Stimulated activated CD4-positive, alpha-beta T cell treated with anti-CD3 and anti-CD28 coated beads, Interleukin-1b, Interleukin-23, amount 100 ng/mL, for 24 hours (primary cell): ENCODE measurements around the gene SHKBP1.
"Not testable (repeated sequence)": the region's sequence is repeated elsewhere in the genome, so short reads cannot be mapped to it uniquely, and the experiment has no call there.

Experiments used
- DNase-seq, 4 experiments: peaks; one replicate each; pipeline ENCODE4 v3.0.0-alpha.2; 2020; ENCODE audit warnings: low read depth in 4 of 4, low spot score in 1 of 4

The SHKBP1 gene

GRCh38 chr19:40555978-40556689, 20.5 kb upstream of the SHKBP1 start:
- DNase-seq: no peak

- DNase-seq: no peak
These were observed 19.6 kb upstream of the SHKBP1 start for GRCh38 chr19:40556953-40557530.

GRCh38 chr19:40559394-40559793, 17.3 kb upstream of the SHKBP1 start:
- no peak for DNase-seq

GRCh38 chr19:40560092-40560507, 16.6 kb upstream of the SHKBP1 start:
- no peak for DNase-seq

- DNase-seq: no peak
These were observed 14.7 kb upstream of the SHKBP1 start for GRCh38 chr19:40561947-40562346.

- DNase-seq: not testable (repeated sequence)
These were observed 12.1 kb upstream of the SHKBP1 start for GRCh38 chr19:40564535-40564934.

GRCh38 chr19:40565355-40565754, 11.3 kb upstream of the SHKBP1 start:
- DNase-seq: no peak

GRCh38 chr19:40565910-40566495, 10.7 kb upstream of the SHKBP1 start:
- DNase-seq: no peak

- DNase-seq: no peak
These were observed 9.5 kb upstream of the SHKBP1 start for GRCh38 chr19:40567040-40567749.

- no peak for DNase-seq
These were observed 8.8 kb upstream of the SHKBP1 start for GRCh38 chr19:40567750-40568494.

GRCh38 chr19:40570313-40571004, 6.2 kb upstream of the SHKBP1 start:
- DNase-seq: peak; percentile 84 to 94 (median 88)

GRCh38 chr19:40571005-40571318, 5.7 kb upstream of the SHKBP1 start:
- DNase-seq: no peak

GRCh38 chr19:40571831-40572495, 4.7 kb upstream of the SHKBP1 start:
- DNase-seq: no peak

GRCh38 chr19:40575326-40575725, 1.3 kb upstream of the SHKBP1 start:
- no peak for DNase-seq

GRCh38 chr19:40576151-40576584, 505 bp upstream of the SHKBP1 start:
- DNase-seq: no peak

GRCh38 chr19:40578442-40578908, 1.8 kb downstream of the SHKBP1 start:
- no peak for DNase-seq

- DNase-seq: no peak
These were observed 3.9 kb downstream of the SHKBP1 start for GRCh38 chr19:40580619-40581018.

GRCh38 chr19:40581531-40581930, 4.9 kb downstream of the SHKBP1 start:
- no peak for DNase-seq

GRCh38 chr19:40582467-40582866, 5.8 kb downstream of the SHKBP1 start:
- no peak for DNase-seq

GRCh38 chr19:40583283-40583682, 6.6 kb downstream of the SHKBP1 start:
- DNase-seq: no peak
